HepG2 (cell line): ENCODE data around the gene RABGGTA. TPM values are rescaled to one million over a fixed set of nuclear protein-coding genes. Genes with fewer than 3 reads are reported as not detected.

Experiments used
- BCL6 ChIP-seq: IDR thresholded peaks from 2 replicates; pipeline ENCODE4 v1.6.1; 2016; ENCODE audit warnings: missing genetic modification reagents, missing compliant biosample characterization
- CCDC6 ChIP-seq: sonication (generic); formaldehyde crosslinking; IDR thresholded peaks from 2 replicates; pipeline ENCODE4 v1.8.1; 2022; ENCODE audit warnings: mild to moderate bottlenecking, missing genetic modification reagents, moderate library complexity
- FOXP1 ChIP-seq, 2 experiments: fragments of 450-650 bp in 1 of 2; IDR thresholded peaks; 2 replicates each; pipeline ENCODE4 v1.6.1; 2017 to 2018; ENCODE audit warnings: antibody characterized with exemption in 1 of 2
- GMEB2 ChIP-seq: IDR thresholded peaks from 2 replicates; pipeline ENCODE4 v1.6.1; 2016; ENCODE audit warnings: missing biosample characterization, missing genetic modification reagents, low read depth
- KDM3A ChIP-seq: IDR thresholded peaks from 2 replicates; pipeline ENCODE4 v1.6.1; 2018; ENCODE audit warnings: low read depth, missing compliant biosample characterization
- MXD1 ChIP-seq: sonication (generic); formaldehyde crosslinking; IDR thresholded peaks from 2 replicates; pipeline ENCODE4 v1.4.0; 2020; ENCODE audit warnings: mild to moderate bottlenecking, missing genetic modification reagents
- NR0B2 ChIP-seq: sonication (generic); formaldehyde crosslinking; IDR thresholded peaks from 2 replicates; pipeline ENCODE4 v1.4.0; 2020; ENCODE audit warnings: mild to moderate bottlenecking, missing genetic modification reagents
- PAX8 ChIP-seq: sonication (generic); formaldehyde crosslinking; IDR thresholded peaks from 2 replicates; pipeline ENCODE4 v1.8.0; 2022; ENCODE audit warnings: mild to moderate bottlenecking, missing genetic modification reagents, borderline replicate concordance
- PAXIP1 ChIP-seq: sonication (generic); formaldehyde crosslinking; conservative IDR thresholded peaks from 2 replicates; pipeline ENCODE4 v1.4.0; 2020; ENCODE audit warnings: mild to moderate bottlenecking, missing genetic modification reagents, moderate library complexity
- RXRA ChIP-seq: sonication (generic); formaldehyde crosslinking; IDR thresholded peaks from 2 replicates; pipeline ENCODE4 v1.5.1; 2020; ENCODE audit warnings: missing genetic modification reagents
- TEAD3 ChIP-seq: optimal IDR thresholded peaks from 2 replicates; pipeline ENCODE3; 2016; ENCODE audit warnings: borderline replicate concordance
- ZBTB38 ChIP-seq: sonication (generic); formaldehyde crosslinking; IDR thresholded peaks from 2 replicates; pipeline ENCODE4 v1.5.1; 2020; ENCODE audit warnings: mild to moderate bottlenecking, missing genetic modification reagents
- ZBTB7A ChIP-seq: sonication (generic); formaldehyde crosslinking; IDR thresholded peaks from 2 replicates; pipeline ENCODE4 v1.8.0; 2022; ENCODE audit warnings: mild to moderate bottlenecking, missing genetic modification reagents
- ZNF414 ChIP-seq: sonication (generic); formaldehyde crosslinking; IDR thresholded peaks from 2 replicates; pipeline ENCODE4 v1.5.0; 2020; ENCODE audit warnings: missing genetic modification reagents
- ZNF558 ChIP-seq: sonication (generic); formaldehyde crosslinking; IDR thresholded peaks from 2 replicates; pipeline ENCODE4 v1.9.0; 2022; ENCODE audit warnings: mild to moderate bottlenecking, missing genetic modification reagents, borderline replicate concordance
- ZNF574 ChIP-seq: sonication (generic); formaldehyde crosslinking; IDR thresholded peaks from 2 replicates; pipeline ENCODE4 v1.4.0; 2020; ENCODE audit warnings: missing genetic modification reagents
- ZNF775 ChIP-seq: sonication (generic); formaldehyde crosslinking; IDR thresholded peaks from 2 replicates; pipeline ENCODE4 v1.4.0; 2020; ENCODE audit warnings: missing genetic modification reagents, mild to moderate bottlenecking, moderate library complexity, borderline replicate concordance
- polyA plus RNA-seq, 8 experiments: library from polyadenylated mRNA; depleted of rRNA in 3 of 8; stranded (reverse) in 7 of 8; unstranded in 1 of 8; fragments of >200 nt; fragmentation: Illumina TruSeq in 4 of 8; extraction: Trizol in 4 of 8; gene quantifications; 2 replicates each; pipeline versions ENCODE4 v1.2.1 to v1.2.3, GENCODE V29; 2011 to 2016; ENCODE audit warnings: low read depth in 4 of 8, missing spikeins in 1 of 8, mixed read lengths in 1 of 8; ENCODE audit not compliant: insufficient read depth in 1 of 8
- total RNA-seq, 5 experiments: library from RNA; depleted of rRNA; stranded (reverse); fragments of >200 nt; fragmentation: Illumina TruSeq; extraction: Trizol; gene quantifications; 2 replicates each; pipeline ENCODE4 v1.2.3, GENCODE V29; 2016; ENCODE audit warnings: low read depth in 1 of 5

Gene RABGGTA
- total and polyA plus RNA-seq, 2 of the 13 experiments (the other 11 are each of a cell fraction or from before 2014, with no cell fraction given) = 57.9 to 90.8 TPM

- peak; percentile 92 for TF ChIP-seq PAXIP1 (CRISPR knock-in tag)
- TF ChIP-seq GMEB2 (CRISPR knock-in tag) = no peak
- peak; percentile 90 for TF ChIP-seq ZNF574 (CRISPR knock-in tag)
- no peak for TF ChIP-seq ZNF414 (CRISPR knock-in tag)
- TF ChIP-seq ZBTB38 = peak; percentile 87; the same call in 1 of the 2 replicates
- 0 out of 2 replicates have a peak, but pooled peaks have one; percentile 40 for TF ChIP-seq ZNF558 (CRISPR knock-in tag)
- peak; percentile 40; the same call in 1 of the 2 replicates for TF ChIP-seq ZNF775 (CRISPR knock-in tag)
- TF ChIP-seq CCDC6 (CRISPR knock-in tag) = peak; percentile 73
- 0 out of 2 replicates have a peak, but pooled peaks have one; percentile 16 for TF ChIP-seq KDM3A (CRISPR knock-in tag)
- peak; percentile 61; the same call in 1 of the 2 replicates for TF ChIP-seq PAX8
- 0 out of 2 replicates have a peak, but pooled peaks have one; percentile 51 for TF ChIP-seq NR0B2 (CRISPR knock-in tag)
- peak; percentile 23 for TF ChIP-seq TEAD3 (CRISPR knock-in tag)
- peak; percentile 66 for TF ChIP-seq BCL6 (CRISPR knock-in tag)
- TF ChIP-seq FOXP1 (IDR thresholded peaks at IDR 0.05) = no peak
- TF ChIP-seq FOXP1 (CRISPR knock-in tag; IDR thresholded peaks at IDR 0.05) = peak; percentile 80
- peak; percentile 71 for TF ChIP-seq RXRA (CRISPR knock-in tag)
- 0 out of 2 replicates have a peak, but pooled peaks have one; percentile 37 for TF ChIP-seq MXD1
- peak; percentile 70; the same call in 1 of the 2 replicates for TF ChIP-seq ZBTB7A (CRISPR knock-in tag)
These were observed 15.3 kb downstream of the RABGGTA start (continued) for GRCh38 chr14:24255931-24256711.
